Measurements from ENCODE around the gene FARP2. TPM values are rescaled to one million over a fixed set of nuclear protein-coding genes. Genes with fewer than 3 reads are reported as not detected.

The FARP2 gene
- total and polyA plus RNA-seq, 2 experiments from 2014 or later: 16.0 to 22.6 TPM

- H3K4me2 ChIP-seq: no peak overlapping the region
- TF ChIP-seq, protein P1, sequence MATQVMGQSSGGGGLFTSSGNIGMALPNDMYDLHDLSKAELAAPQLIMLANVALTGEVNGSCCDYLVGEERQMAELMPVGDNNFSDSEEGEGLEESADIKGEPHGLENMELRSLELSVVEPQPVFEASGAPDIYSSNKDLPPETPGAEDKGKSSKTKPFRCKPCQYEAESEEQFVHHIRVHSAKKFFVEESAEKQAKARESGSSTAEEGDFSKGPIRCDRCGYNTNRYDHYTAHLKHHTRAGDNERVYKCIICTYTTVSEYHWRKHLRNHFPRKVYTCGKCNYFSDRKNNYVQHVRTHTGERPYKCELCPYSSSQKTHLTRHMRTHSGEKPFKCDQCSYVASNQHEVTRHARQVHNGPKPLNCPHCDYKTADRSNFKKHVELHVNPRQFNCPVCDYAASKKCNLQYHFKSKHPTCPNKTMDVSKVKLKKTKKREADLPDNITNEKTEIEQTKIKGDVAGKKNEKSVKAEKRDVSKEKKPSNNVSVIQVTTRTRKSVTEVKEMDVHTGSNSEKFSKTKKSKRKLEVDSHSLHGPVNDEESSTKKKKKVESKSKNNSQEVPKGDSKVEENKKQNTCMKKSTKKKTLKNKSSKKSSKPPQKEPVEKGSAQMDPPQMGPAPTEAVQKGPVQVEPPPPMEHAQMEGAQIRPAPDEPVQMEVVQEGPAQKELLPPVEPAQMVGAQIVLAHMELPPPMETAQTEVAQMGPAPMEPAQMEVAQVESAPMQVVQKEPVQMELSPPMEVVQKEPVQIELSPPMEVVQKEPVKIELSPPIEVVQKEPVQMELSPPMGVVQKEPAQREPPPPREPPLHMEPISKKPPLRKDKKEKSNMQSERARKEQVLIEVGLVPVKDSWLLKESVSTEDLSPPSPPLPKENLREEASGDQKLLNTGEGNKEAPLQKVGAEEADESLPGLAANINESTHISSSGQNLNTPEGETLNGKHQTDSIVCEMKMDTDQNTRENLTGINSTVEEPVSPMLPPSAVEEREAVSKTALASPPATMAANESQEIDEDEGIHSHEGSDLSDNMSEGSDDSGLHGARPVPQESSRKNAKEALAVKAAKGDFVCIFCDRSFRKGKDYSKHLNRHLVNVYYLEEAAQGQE (IDR thresholded peaks at IDR 0.05; ENCODE audit: unreplicated experiment): no peak
- TF ChIP-seq POLR2AphosphoS5 (IDR thresholded peaks at IDR 0.05; ENCODE audit: low read depth) (no peak), JUNB (IDR thresholded peaks at IDR 0.05; ENCODE audit: unreplicated experiment) (no peak), CREB1 (CRISPR knock-in tag; IDR thresholded peaks at IDR 0.05; ENCODE audit: low read depth) (no peak)
- H3K4me3 ChIP-seq: no peak overlapping the region
- no peaks in the 10 kb centered on the region for H3F3A ChIP-seq (replicated peaks; ENCODE audit: low read depth)
- DNase-seq (ENCODE audit: low spot score) (no peak), ATAC-seq (no peak)
- no peak overlapping the region for H3K4me3 Mint-ChIP-seq
- no peaks in the 10 kb centered on the region for H3K9me2 ChIP-seq (ENCODE audit: insufficient read depth)
- H3K27ac Mint-ChIP-seq: no peak overlapping the region
- peaks cover 12% of the 10 kb centered on the region for H3K27me3 Mint-ChIP-seq (ENCODE audit: insufficient read depth, low read depth, poor library complexity)
- H3K27ac ChIP-seq (ENCODE audit: low read depth): no peak overlapping the region
- no peaks in the 10 kb centered on the region for H3K4me1 ChIP-seq (ENCODE audit: insufficient read depth)
- no peak overlapping the region for H2AFZ ChIP-seq
- no peaks in the 10 kb centered on the region for H3K27me3 ChIP-seq (ENCODE audit: insufficient read depth)
- peaks cover 21% of the 10 kb centered on the region for H3K9me3 Mint-ChIP-seq
- H3K36me3 Mint-ChIP-seq (ENCODE audit: low read depth): no peaks in the 10 kb centered on the region
- no peaks in the 10 kb centered on the region for H3K79me2 ChIP-seq (replicated peaks; ENCODE audit: insufficient read depth)
- no peaks in the 10 kb centered on the region for H4K20me1 ChIP-seq (replicated peaks; ENCODE audit: insufficient read depth)
- H3K36me3 ChIP-seq (ENCODE audit: insufficient read depth): no peaks in the 10 kb centered on the region
- no peaks in the 10 kb centered on the region for H3K4me1 Mint-ChIP-seq
These were observed 117.3 kb downstream of the FARP2 start for GRCh38 chr2:241473399-241473798.

DNA sequence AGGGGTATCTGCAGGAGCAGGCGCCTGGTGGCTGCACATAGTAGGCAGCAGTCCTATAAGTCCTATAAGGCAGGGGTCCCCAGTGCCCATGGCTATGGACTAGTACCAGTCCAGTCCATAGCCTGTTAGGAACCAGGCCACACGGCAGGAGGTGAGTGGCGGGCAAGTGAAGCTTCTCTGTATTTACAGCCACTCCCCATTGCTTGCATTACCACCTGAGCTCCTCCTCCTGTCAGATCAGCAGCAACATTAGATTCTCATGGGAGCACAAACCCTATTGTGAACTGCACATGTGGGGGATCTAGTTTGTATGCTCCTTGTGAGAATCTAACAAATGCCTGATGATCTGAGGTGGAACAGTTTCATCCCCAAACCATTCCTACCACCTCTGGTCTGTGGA is 119.2 kb downstream of the FARP2 start:
- no peaks in the 10 kb centered on the region for H3F3A ChIP-seq (replicated peaks; ENCODE audit: low read depth)
- H3K4me1 ChIP-seq (ENCODE audit: insufficient read depth): no peaks in the 10 kb centered on the region
- no peak overlapping the region for H2AFZ ChIP-seq
- DNase-seq (ENCODE audit: low spot score): no peak
- H4K20me1 ChIP-seq (replicated peaks; ENCODE audit: insufficient read depth): no peaks in the 10 kb centered on the region
- peaks cover 21% of the 10 kb centered on the region for H3K9me3 Mint-ChIP-seq
- H3K9me2 ChIP-seq (ENCODE audit: insufficient read depth): no peaks in the 10 kb centered on the region
- H3K27me3 ChIP-seq (ENCODE audit: insufficient read depth): no peaks in the 10 kb centered on the region
- no peaks in the 10 kb centered on the region for H3K36me3 ChIP-seq (ENCODE audit: insufficient read depth)
- TF ChIP-seq POLR2AphosphoS5 (IDR thresholded peaks at IDR 0.05; ENCODE audit: low read depth): no peak
- no peak for ATAC-seq
- H3K4me3 Mint-ChIP-seq: no peak overlapping the region
- H3K27ac Mint-ChIP-seq: no peak overlapping the region
- no peak overlapping the region for H3K4me3 ChIP-seq
- H3K27me3 Mint-ChIP-seq (ENCODE audit: insufficient read depth, low read depth, poor library complexity): peaks cover 9% of the 10 kb centered on the region
- no peaks in the 10 kb centered on the region for H3K79me2 ChIP-seq (replicated peaks; ENCODE audit: insufficient read depth)
- H3K36me3 Mint-ChIP-seq (ENCODE audit: low read depth): no peaks in the 10 kb centered on the region
- no peak overlapping the region for H3K4me2 ChIP-seq
- H3K4me1 Mint-ChIP-seq: no peaks in the 10 kb centered on the region
- no peak overlapping the region for H3K27ac ChIP-seq (ENCODE audit: low read depth)

- H3K27ac Mint-ChIP-seq: no peak overlapping the region
- Histone ChIP-seq H4K20me1 (replicated peaks; ENCODE audit: insufficient read depth) (no peaks in the 10 kb centered on the region), H2AFZ (no peak overlapping the region), H3K4me2 (no peak overlapping the region), H3F3A (replicated peaks; ENCODE audit: low read depth) (no peaks in the 10 kb centered on the region), H3K36me3 (ENCODE audit: insufficient read depth) (no peaks in the 10 kb centered on the region), H3K79me2 (replicated peaks; ENCODE audit: insufficient read depth) (no peaks in the 10 kb centered on the region), H3K27ac (ENCODE audit: low read depth) (no peak overlapping the region), H3K4me3 (no peak overlapping the region), H3K27me3 (ENCODE audit: insufficient read depth) (no peaks in the 10 kb centered on the region), H3K4me1 (ENCODE audit: insufficient read depth) (no peaks in the 10 kb centered on the region), H3K9me2 (ENCODE audit: insufficient read depth) (no peaks in the 10 kb centered on the region)
- H3K36me3 Mint-ChIP-seq (ENCODE audit: low read depth): no peaks in the 10 kb centered on the region
- ATAC-seq (no peak), DNase-seq (ENCODE audit: low spot score) (no peak)
- H3K27me3 Mint-ChIP-seq (ENCODE audit: insufficient read depth, low read depth, poor library complexity): peaks cover under 1% of the 10 kb centered on the region
- H3K9me3 Mint-ChIP-seq: peaks cover 3% of the 10 kb centered on the region; the same call in 2 of the 3 replicates
- H3K4me1 Mint-ChIP-seq: no peaks in the 10 kb centered on the region; the same call in 2 of the 3 replicates
- no peak overlapping the region for H3K4me3 Mint-ChIP-seq
- TF ChIP-seq CTCF (conservative IDR thresholded peaks at IDR 0.05; ENCODE audit: low read depth in 2 of 2) (no peak), POLR2AphosphoS5 (IDR thresholded peaks at IDR 0.05; ENCODE audit: low read depth) (no peak), STAT1 (IDR thresholded peaks at IDR 0.05; ENCODE audit: unreplicated experiment) (no peak), CREB1 (CRISPR knock-in tag; IDR thresholded peaks at IDR 0.05; ENCODE audit: low read depth) (no peak)
These were observed 122.1 kb downstream of the FARP2 start for GRCh38 chr2:241478166-241478565.

All from GM23338 (cell line).